Panc1 (cell line): ENCODE data around the gene UCHL5. TPM values are rescaled to one million over a fixed set of nuclear protein-coding genes. Genes with fewer than 3 reads are reported as not detected.

ENCODE experiments used
- ATAC-seq: fragments of 200-7000 bp; cut with Tn5 transposase; 2 replicates; pipeline ENCODE4 v1.9.1; 2020; ENCODE audit warnings: mild to moderate bottlenecking, moderate library complexity
- BruUV-seq: library from RNA; stranded (reverse); fragments of 400-500 nt; replicated peaks from 2 replicates; lab custom pipeline; 2021; lab: Mats Ljungman, UMichigan
- CTCF ChIA-PET: fragments of 300-600 bp; sonication (Branson Sonifier 250); formaldehyde crosslinking; loops from one replicate; lab custom pipeline; 2022; ENCODE audit warnings: antibody characterized with exemption; lab: Charles Lee
- POLR2A ChIA-PET: fragments of 300-600 bp; sonication (Branson Sonifier 250); formaldehyde crosslinking; loops from one replicate; lab custom pipeline; 2022; ENCODE audit warnings: antibody characterized with exemption; lab: Charles Lee
- DNase-seq: peaks from one replicate; pipeline ENCODE4 v3.0.0-alpha.2; 2010; ENCODE audit warnings: low read depth, low spot score
- H3K27ac ChIP-seq: 2 replicates; pipeline ENCODE4 v1.5.1; 2011; ENCODE audit warnings: mild to moderate bottlenecking, low read length, inconsistent platforms
- H3K27me3 ChIP-seq: fragments of 200-500 bp; sonication (Bioruptor generic); 2 replicates; pipeline ENCODE4 v1.6.0; 2014; ENCODE audit warnings: low read length, inconsistent platforms; ENCODE audit not compliant: control insufficient read depth, insufficient read depth
- H3K36me3 ChIP-seq: fragments of 200-500 bp; sonication (Bioruptor generic); 2 replicates; pipeline ENCODE4 v1.5.1; 2014; ENCODE audit warnings: inconsistent platforms, mild to moderate bottlenecking, low read length, moderate library complexity; ENCODE audit not compliant: control insufficient read depth, insufficient read depth
- H3K4me1 ChIP-seq: 2 replicates; pipeline ENCODE4 v1.5.1; 2011; ENCODE audit warnings: inconsistent platforms, mild to moderate bottlenecking, low read length, moderate library complexity; ENCODE audit not compliant: control insufficient read depth, insufficient read depth
- H3K4me3 ChIP-seq, 2 experiments: 2 replicates each; pipeline ENCODE4 v1.5.1; 2011 to 2012; ENCODE audit warnings: low read depth in 2 of 2, low read length in 2 of 2, mild to moderate bottlenecking in 2 of 2, inconsistent platforms in 1 of 2, moderate library complexity in 1 of 2
- H3K9me3 ChIP-seq: fragments of 200-500 bp; sonication (Bioruptor generic); 2 replicates; pipeline ENCODE4 v1.5.1; 2014; ENCODE audit warnings: low read depth, mild to moderate bottlenecking, inconsistent platforms, low read length, moderate library complexity; ENCODE audit not compliant: control insufficient read depth, insufficient read depth
- POLR2AphosphoS5 ChIP-seq: IDR thresholded peaks from 2 replicates; pipeline ENCODE4 v1.6.1; 2012; ENCODE audit warnings: mild to moderate bottlenecking, low read depth, low read length, moderate library complexity
- SIN3A ChIP-seq: IDR thresholded peaks from 2 replicates; pipeline ENCODE4 v1.6.1; 2012; ENCODE audit warnings: low read depth, mild to moderate bottlenecking, low read length, moderate library complexity, borderline replicate concordance; ENCODE audit not compliant: insufficient read depth
- TCF7L2 ChIP-seq: IDR thresholded peaks from 2 replicates; pipeline ENCODE4 v1.6.1; 2011; ENCODE audit warnings: mild to moderate bottlenecking, low read depth, low read length, inconsistent platforms
- in situ Hi-C: cut with HindIII; loops from 2 replicates; pipeline ENCODE4 v1.10.0; 2016; ENCODE audit warnings: low sequenced_read_pairs, low pct_unique_long_range_greater_than_20kb
- intact Hi-C: fragments of 100-400 bp; cut with micrococcal nuclease; formaldehyde crosslinking; loops from one replicate; pipeline ENCODE4 v1.10.0; 2022; ENCODE audit not compliant: unreplicated experiment
- total RNA-seq: library from RNA; stranded (reverse); gene quantifications from one replicate; pipeline ENCODE4 v1.2.1, GENCODE V29; 2021; ENCODE audit not compliant: unreplicated experiment
- TF ChIP-seq, protein P1 (sequence below), 2 experiments: IDR thresholded peaks; 2 replicates each; pipeline ENCODE4 v1.6.1; 2011 to 2012; ENCODE audit warnings: low read depth in 2 of 2, control low read depth in 1 of 2, low read length in 1 of 2, mild to moderate bottlenecking in 1 of 2, moderate library complexity in 1 of 2; ENCODE audit not compliant: insufficient read depth in 1 of 2
- TF ChIP-seq, protein P2 (sequence below): fragments of 450-650 bp; IDR thresholded peaks from 2 replicates; pipeline ENCODE4 v1.5.1; 2017; ENCODE audit warnings: mild to moderate bottlenecking

Gene UCHL5
- total RNA-seq, 1 experiment from 2014 or later: 42.6 TPM

DNA sequence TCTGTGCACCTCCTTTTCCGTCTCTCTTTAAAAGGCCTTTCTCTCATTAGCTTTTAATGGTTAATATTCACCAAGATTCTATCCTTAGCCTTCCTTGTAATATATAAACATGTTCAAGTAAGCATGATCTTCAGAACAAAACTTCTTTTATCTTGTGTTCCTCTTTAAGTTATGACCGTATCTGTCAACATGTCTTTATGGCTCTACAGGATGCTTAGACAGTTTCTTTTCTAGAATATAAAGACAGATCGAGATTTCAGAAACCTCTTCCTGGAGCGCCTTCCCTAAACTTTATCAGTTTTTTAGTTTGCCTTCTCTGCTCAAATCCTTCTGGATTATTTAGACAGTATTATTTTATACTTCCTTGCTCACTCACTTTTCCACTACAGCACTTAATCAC lies 7.4 kb upstream of the UCHL5 start:
- Histone ChIP-seq H3K27me3 (no peaks in the 10 kb centered on the region), H3K27ac (no peak overlapping the region), H3K4me1 (peaks cover 10% of the 10 kb centered on the region; the same call in 1 of the 2 replicates), H3K36me3 (no peaks in the 10 kb centered on the region; the same call in 1 of the 2 replicates), H3K9me3 (no peaks in the 10 kb centered on the region), H3K4me3 (no peak overlapping the region)
- BruUV-seq: no TSS peak
- DNase-seq: no peak
- intact Hi-C loops: no loop called here
- ChIA-PET POLR2A (no interaction called here), CTCF (no interaction called here)
- TF ChIP-seq, protein P1, sequence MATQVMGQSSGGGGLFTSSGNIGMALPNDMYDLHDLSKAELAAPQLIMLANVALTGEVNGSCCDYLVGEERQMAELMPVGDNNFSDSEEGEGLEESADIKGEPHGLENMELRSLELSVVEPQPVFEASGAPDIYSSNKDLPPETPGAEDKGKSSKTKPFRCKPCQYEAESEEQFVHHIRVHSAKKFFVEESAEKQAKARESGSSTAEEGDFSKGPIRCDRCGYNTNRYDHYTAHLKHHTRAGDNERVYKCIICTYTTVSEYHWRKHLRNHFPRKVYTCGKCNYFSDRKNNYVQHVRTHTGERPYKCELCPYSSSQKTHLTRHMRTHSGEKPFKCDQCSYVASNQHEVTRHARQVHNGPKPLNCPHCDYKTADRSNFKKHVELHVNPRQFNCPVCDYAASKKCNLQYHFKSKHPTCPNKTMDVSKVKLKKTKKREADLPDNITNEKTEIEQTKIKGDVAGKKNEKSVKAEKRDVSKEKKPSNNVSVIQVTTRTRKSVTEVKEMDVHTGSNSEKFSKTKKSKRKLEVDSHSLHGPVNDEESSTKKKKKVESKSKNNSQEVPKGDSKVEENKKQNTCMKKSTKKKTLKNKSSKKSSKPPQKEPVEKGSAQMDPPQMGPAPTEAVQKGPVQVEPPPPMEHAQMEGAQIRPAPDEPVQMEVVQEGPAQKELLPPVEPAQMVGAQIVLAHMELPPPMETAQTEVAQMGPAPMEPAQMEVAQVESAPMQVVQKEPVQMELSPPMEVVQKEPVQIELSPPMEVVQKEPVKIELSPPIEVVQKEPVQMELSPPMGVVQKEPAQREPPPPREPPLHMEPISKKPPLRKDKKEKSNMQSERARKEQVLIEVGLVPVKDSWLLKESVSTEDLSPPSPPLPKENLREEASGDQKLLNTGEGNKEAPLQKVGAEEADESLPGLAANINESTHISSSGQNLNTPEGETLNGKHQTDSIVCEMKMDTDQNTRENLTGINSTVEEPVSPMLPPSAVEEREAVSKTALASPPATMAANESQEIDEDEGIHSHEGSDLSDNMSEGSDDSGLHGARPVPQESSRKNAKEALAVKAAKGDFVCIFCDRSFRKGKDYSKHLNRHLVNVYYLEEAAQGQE (IDR thresholded peaks at IDR 0.05; ENCODE audit: insufficient read depth in 1 of 2, low read depth in 2 of 2, low read length in 1 of 2): no peak
- TF ChIP-seq POLR2AphosphoS5 (no peak), SIN3A (no peak), TCF7L2 (no peak)
- TF ChIP-seq, protein P2, sequence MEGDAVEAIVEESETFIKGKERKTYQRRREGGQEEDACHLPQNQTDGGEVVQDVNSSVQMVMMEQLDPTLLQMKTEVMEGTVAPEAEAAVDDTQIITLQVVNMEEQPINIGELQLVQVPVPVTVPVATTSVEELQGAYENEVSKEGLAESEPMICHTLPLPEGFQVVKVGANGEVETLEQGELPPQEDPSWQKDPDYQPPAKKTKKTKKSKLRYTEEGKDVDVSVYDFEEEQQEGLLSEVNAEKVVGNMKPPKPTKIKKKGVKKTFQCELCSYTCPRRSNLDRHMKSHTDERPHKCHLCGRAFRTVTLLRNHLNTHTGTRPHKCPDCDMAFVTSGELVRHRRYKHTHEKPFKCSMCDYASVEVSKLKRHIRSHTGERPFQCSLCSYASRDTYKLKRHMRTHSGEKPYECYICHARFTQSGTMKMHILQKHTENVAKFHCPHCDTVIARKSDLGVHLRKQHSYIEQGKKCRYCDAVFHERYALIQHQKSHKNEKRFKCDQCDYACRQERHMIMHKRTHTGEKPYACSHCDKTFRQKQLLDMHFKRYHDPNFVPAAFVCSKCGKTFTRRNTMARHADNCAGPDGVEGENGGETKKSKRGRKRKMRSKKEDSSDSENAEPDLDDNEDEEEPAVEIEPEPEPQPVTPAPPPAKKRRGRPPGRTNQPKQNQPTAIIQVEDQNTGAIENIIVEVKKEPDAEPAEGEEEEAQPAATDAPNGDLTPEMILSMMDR: no peak
- in situ Hi-C loops: no loop called here
- no peak for ATAC-seq

- H3K27ac ChIP-seq: no peak overlapping the region
- no TSS peak for BruUV-seq
- ATAC-seq (no peak), DNase-seq (no peak)
- intact Hi-C loops: no loop called here
- no peaks in the 10 kb centered on the region; the same call in 1 of the 2 replicates for H3K36me3 ChIP-seq
- H3K4me1 ChIP-seq: peaks cover 10% of the 10 kb centered on the region; the same call in 1 of the 2 replicates
- no peaks in the 10 kb centered on the region for H3K9me3 ChIP-seq
- no peaks in the 10 kb centered on the region for H3K27me3 ChIP-seq
- in situ Hi-C loops: no loop called here
- ChIA-PET CTCF (no interaction called here), POLR2A (no interaction called here)
- H3K4me3 ChIP-seq: no peak overlapping the region
- TF ChIP-seq, protein P2: no peak
- TF ChIP-seq TCF7L2 (no peak), SIN3A (no peak)
- TF ChIP-seq, protein P1 (IDR thresholded peaks at IDR 0.05; ENCODE audit: insufficient read depth in 1 of 2, low read depth in 2 of 2, low read length in 1 of 2): no peak
These were observed 6.8 kb upstream of the UCHL5 start for GRCh38 chr1:193065954-193066353.
